HepG2 (cell line): ENCODE data around the gene GRIN3B. TPM values are rescaled to one million over a fixed set of nuclear protein-coding genes. Genes with fewer than 3 reads are reported as not detected.
A peak's percentile ranks its signal among the peaks of the same experiment; 100 is the strongest.

ENCODE experiments used
- DNMT1 ChIP-seq: sonication (generic); formaldehyde crosslinking; IDR thresholded peaks from 2 replicates; pipeline ENCODE4 v1.5.1; 2020; ENCODE audit warnings: mild to moderate bottlenecking, missing genetic modification reagents
- KAT2B ChIP-seq: fragments of 150-350 bp; IDR thresholded peaks from 2 replicates; pipeline ENCODE4 v1.6.1; 2014; ENCODE audit warnings: low read depth, low read length, borderline replicate concordance
- SOX5 ChIP-seq: IDR thresholded peaks from 2 replicates; pipeline ENCODE4 v1.6.1; 2016; ENCODE audit warnings: borderline replicate concordance
- SPEN ChIP-seq: sonication (generic); formaldehyde crosslinking; IDR thresholded peaks from 2 replicates; pipeline ENCODE4 v1.5.1; 2020; ENCODE audit warnings: low read depth, mild to moderate bottlenecking, missing genetic modification reagents
- U2AF1 ChIP-seq: fragments of 200-400 bp; formaldehyde crosslinking; optimal IDR thresholded peaks from 2 replicates; pipeline ENCODE3; 2017; ENCODE audit warnings: mild to moderate bottlenecking, low read depth, low read length
- ZBTB42 ChIP-seq: sonication (generic); formaldehyde crosslinking; IDR thresholded peaks from 2 replicates; pipeline ENCODE4 v1.5.0; 2020; ENCODE audit warnings: mild to moderate bottlenecking, missing genetic modification reagents
- ZNF121 ChIP-seq: sonication (generic); formaldehyde crosslinking; IDR thresholded peaks from 2 replicates; pipeline ENCODE4 v1.5.0; 2020; ENCODE audit warnings: mild to moderate bottlenecking, missing genetic modification reagents
- ZNF225 ChIP-seq: sonication (generic); formaldehyde crosslinking; IDR thresholded peaks from 2 replicates; pipeline ENCODE4 v1.4.0; 2020; ENCODE audit warnings: mild to moderate bottlenecking, missing genetic modification reagents
- ZNF615 ChIP-seq: sonication (generic); formaldehyde crosslinking; IDR thresholded peaks from 2 replicates; pipeline ENCODE4 v1.5.0; 2020; ENCODE audit warnings: mild to moderate bottlenecking, missing genetic modification reagents, borderline replicate concordance
- ZNF713 ChIP-seq: sonication (generic); formaldehyde crosslinking; IDR thresholded peaks from 2 replicates; pipeline ENCODE4 v1.4.0; 2020; ENCODE audit warnings: mild to moderate bottlenecking, missing genetic modification reagents
- polyA plus RNA-seq, 8 experiments: library from polyadenylated mRNA; depleted of rRNA in 3 of 8; stranded (reverse) in 7 of 8; unstranded in 1 of 8; fragments of >200 nt; fragmentation: Illumina TruSeq in 4 of 8; extraction: Trizol in 4 of 8; gene quantifications; 2 replicates each; pipeline versions ENCODE4 v1.2.1 to v1.2.3, GENCODE V29; 2011 to 2016; ENCODE audit warnings: low read depth in 4 of 8, missing spikeins in 1 of 8, mixed read lengths in 1 of 8; ENCODE audit not compliant: insufficient read depth in 1 of 8
- total RNA-seq, 5 experiments: library from RNA; depleted of rRNA; stranded (reverse); fragments of >200 nt; fragmentation: Illumina TruSeq; extraction: Trizol; gene quantifications; 2 replicates each; pipeline ENCODE4 v1.2.3, GENCODE V29; 2016; ENCODE audit warnings: low read depth in 1 of 5
- TF ChIP-seq, protein P1 (sequence below): sonication (generic); formaldehyde crosslinking; IDR thresholded peaks from 2 replicates; pipeline ENCODE4 v1.4.0; 2020; ENCODE audit warnings: missing genetic modification reagents
- TF ChIP-seq, protein P2 (sequence below): sonication (generic); formaldehyde crosslinking; IDR thresholded peaks from 2 replicates; pipeline ENCODE4 v1.5.0; 2020; ENCODE audit warnings: mild to moderate bottlenecking, missing genetic modification reagents, moderate library complexity
- TF ChIP-seq, protein P3 (sequence below): sonication (generic); formaldehyde crosslinking; IDR thresholded peaks from 2 replicates; pipeline ENCODE4 v1.4.0; 2020; ENCODE audit warnings: missing genetic modification reagents
- TF ChIP-seq, protein P4 (sequence below), 2 experiments: sonication (generic) in 1 of 2; formaldehyde crosslinking in 1 of 2; IDR thresholded peaks; 2 replicates each; pipeline versions ENCODE4 v1.6.1 to v1.9.0; 2014 to 2022; ENCODE audit warnings: antibody characterized with exemption in 1 of 2, borderline replicate concordance in 1 of 2, inconsistent platforms in 1 of 2, low read depth in 1 of 2, missing genetic modification reagents in 1 of 2
- TF ChIP-seq, protein P5 (sequence below), 2 experiments: sonication (generic) in 1 of 2; formaldehyde crosslinking in 1 of 2; IDR thresholded peaks; 2 replicates each; pipeline versions ENCODE4 v1.5.1 to v1.6.1; 2011 to 2020; ENCODE audit warnings: borderline replicate concordance in 1 of 2, low read depth in 1 of 2, low read length in 1 of 2, mild to moderate bottlenecking in 1 of 2, missing genetic modification reagents in 1 of 2, moderate library complexity in 1 of 2

Gene GRIN3B
- total and polyA plus RNA-seq, 2 of the 13 experiments (the other 11 are each of a cell fraction or from before 2014, with no cell fraction given) = 0.07 to 0.20 TPM

DNA sequence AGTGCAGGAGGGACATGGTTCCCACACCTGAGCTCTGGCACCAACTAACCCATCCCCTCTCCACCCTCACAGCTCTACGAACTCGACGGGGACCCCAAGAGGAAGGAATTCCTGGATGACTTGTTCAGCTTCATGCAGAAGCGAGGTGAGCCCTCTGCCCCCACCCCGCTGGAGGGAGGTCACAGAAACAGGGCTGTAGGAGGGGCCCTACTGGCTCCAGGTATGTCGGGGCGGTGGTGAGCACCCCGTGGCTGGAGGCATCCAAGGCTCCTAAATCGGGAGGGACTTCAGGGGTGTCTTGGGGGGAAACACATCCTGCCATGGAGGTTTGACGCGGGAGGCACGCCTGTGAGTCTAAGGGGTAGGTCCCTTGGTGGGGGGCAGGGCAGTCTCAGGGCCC, 40.2 kb upstream of the GRIN3B start (continued):
- TF ChIP-seq SOX5 (CRISPR knock-in tag) (no peak), KAT2B (no peak), ZNF615 (CRISPR knock-in tag) (no peak), SPEN (no peak), DNMT1 (no peak), ZBTB42 (CRISPR knock-in tag) (no peak), ZNF121 (CRISPR knock-in tag) (0 out of 2 replicates have a peak, but pooled peaks have one; percentile 10), U2AF1 (no peak), ZNF225 (CRISPR knock-in tag) (no peak), ZNF713 (CRISPR knock-in tag) (no peak)
- TF ChIP-seq, protein P1, sequence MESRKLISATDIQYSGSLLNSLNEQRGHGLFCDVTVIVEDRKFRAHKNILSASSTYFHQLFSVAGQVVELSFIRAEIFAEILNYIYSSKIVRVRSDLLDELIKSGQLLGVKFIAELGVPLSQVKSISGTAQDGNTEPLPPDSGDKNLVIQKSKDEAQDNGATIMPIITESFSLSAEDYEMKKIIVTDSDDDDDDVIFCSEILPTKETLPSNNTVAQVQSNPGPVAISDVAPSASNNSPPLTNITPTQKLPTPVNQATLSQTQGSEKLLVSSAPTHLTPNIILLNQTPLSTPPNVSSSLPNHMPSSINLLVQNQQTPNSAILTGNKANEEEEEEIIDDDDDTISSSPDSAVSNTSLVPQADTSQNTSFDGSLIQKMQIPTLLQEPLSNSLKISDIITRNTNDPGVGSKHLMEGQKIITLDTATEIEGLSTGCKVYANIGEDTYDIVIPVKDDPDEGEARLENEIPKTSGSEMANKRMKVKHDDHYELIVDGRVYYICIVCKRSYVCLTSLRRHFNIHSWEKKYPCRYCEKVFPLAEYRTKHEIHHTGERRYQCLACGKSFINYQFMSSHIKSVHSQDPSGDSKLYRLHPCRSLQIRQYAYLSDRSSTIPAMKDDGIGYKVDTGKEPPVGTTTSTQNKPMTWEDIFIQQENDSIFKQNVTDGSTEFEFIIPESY (CRISPR knock-in tag) = peak; percentile 73; the same call in 1 of the 2 replicates
- TF ChIP-seq, protein P2, sequence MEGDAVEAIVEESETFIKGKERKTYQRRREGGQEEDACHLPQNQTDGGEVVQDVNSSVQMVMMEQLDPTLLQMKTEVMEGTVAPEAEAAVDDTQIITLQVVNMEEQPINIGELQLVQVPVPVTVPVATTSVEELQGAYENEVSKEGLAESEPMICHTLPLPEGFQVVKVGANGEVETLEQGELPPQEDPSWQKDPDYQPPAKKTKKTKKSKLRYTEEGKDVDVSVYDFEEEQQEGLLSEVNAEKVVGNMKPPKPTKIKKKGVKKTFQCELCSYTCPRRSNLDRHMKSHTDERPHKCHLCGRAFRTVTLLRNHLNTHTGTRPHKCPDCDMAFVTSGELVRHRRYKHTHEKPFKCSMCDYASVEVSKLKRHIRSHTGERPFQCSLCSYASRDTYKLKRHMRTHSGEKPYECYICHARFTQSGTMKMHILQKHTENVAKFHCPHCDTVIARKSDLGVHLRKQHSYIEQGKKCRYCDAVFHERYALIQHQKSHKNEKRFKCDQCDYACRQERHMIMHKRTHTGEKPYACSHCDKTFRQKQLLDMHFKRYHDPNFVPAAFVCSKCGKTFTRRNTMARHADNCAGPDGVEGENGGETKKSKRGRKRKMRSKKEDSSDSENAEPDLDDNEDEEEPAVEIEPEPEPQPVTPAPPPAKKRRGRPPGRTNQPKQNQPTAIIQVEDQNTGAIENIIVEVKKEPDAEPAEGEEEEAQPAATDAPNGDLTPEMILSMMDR = peak; percentile 75
- TF ChIP-seq, protein P3, sequence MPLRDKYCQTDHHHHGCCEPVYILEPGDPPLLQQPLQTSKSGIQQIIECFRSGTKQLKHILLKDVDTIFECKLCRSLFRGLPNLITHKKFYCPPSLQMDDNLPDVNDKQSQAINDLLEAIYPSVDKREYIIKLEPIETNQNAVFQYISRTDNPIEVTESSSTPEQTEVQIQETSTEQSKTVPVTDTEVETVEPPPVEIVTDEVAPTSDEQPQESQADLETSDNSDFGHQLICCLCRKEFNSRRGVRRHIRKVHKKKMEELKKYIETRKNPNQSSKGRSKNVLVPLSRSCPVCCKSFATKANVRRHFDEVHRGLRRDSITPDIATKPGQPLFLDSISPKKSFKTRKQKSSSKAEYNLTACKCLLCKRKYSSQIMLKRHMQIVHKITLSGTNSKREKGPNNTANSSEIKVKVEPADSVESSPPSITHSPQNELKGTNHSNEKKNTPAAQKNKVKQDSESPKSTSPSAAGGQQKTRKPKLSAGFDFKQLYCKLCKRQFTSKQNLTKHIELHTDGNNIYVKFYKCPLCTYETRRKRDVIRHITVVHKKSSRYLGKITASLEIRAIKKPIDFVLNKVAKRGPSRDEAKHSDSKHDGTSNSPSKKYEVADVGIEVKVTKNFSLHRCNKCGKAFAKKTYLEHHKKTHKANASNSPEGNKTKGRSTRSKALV (CRISPR knock-in tag) = no peak
- TF ChIP-seq, protein P4, sequence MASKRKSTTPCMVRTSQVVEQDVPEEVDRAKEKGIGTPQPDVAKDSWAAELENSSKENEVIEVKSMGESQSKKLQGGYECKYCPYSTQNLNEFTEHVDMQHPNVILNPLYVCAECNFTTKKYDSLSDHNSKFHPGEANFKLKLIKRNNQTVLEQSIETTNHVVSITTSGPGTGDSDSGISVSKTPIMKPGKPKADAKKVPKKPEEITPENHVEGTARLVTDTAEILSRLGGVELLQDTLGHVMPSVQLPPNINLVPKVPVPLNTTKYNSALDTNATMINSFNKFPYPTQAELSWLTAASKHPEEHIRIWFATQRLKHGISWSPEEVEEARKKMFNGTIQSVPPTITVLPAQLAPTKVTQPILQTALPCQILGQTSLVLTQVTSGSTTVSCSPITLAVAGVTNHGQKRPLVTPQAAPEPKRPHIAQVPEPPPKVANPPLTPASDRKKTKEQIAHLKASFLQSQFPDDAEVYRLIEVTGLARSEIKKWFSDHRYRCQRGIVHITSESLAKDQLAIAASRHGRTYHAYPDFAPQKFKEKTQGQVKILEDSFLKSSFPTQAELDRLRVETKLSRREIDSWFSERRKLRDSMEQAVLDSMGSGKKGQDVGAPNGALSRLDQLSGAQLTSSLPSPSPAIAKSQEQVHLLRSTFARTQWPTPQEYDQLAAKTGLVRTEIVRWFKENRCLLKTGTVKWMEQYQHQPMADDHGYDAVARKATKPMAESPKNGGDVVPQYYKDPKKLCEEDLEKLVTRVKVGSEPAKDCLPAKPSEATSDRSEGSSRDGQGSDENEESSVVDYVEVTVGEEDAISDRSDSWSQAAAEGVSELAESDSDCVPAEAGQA (IDR thresholded peaks at IDR 0.05; ENCODE audit: low read depth) = no peak
- TF ChIP-seq, protein P4 (CRISPR knock-in tag; IDR thresholded peaks at IDR 0.05; ENCODE audit: borderline replicate concordance) = no peak
- TF ChIP-seq, protein P5, sequence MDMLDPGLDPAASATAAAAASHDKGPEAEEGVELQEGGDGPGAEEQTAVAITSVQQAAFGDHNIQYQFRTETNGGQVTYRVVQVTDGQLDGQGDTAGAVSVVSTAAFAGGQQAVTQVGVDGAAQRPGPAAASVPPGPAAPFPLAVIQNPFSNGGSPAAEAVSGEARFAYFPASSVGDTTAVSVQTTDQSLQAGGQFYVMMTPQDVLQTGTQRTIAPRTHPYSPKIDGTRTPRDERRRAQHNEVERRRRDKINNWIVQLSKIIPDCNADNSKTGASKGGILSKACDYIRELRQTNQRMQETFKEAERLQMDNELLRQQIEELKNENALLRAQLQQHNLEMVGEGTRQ (IDR thresholded peaks at IDR 0.05; ENCODE audit: low read depth, low read length) = no peak
- TF ChIP-seq, protein P5 (CRISPR knock-in tag; IDR thresholded peaks at IDR 0.05; ENCODE audit: borderline replicate concordance) = no peak
